Fibroblast of the aortic adventitia (primary cell): ENCODE data around the gene NPC1L1. TPM values are rescaled to one million over a fixed set of nuclear protein-coding genes. Genes with fewer than 3 reads are reported as not detected.

Experiments
- DNase-seq: peaks from one replicate; pipeline ENCODE4 v3.0.0-alpha.2; 2010; ENCODE audit warnings: low read depth
- H3K4me3 ChIP-seq: 2 replicates; pipeline ENCODE4 v1.5.1; 2011; ENCODE audit warnings: low read depth, mild to moderate bottlenecking, control low read depth, low read length, moderate library complexity
- total RNA-seq: library from RNA; depleted of rRNA; stranded (reverse); fragments of >200 nt; gene quantifications from 2 replicates; pipeline ENCODE4 v1.2.3, GENCODE V29; 2012; ENCODE audit warnings: low replicate concordance
- TF ChIP-seq, protein P1 (sequence below): IDR thresholded peaks from 2 replicates; pipeline ENCODE4 v1.5.1; 2011; ENCODE audit warnings: mild to moderate bottlenecking, low read length, control low read depth, inconsistent platforms; ENCODE audit not compliant: insufficient read depth

The NPC1L1 gene
- total RNA-seq, 1 donor = under 0.01 TPM

DNA sequence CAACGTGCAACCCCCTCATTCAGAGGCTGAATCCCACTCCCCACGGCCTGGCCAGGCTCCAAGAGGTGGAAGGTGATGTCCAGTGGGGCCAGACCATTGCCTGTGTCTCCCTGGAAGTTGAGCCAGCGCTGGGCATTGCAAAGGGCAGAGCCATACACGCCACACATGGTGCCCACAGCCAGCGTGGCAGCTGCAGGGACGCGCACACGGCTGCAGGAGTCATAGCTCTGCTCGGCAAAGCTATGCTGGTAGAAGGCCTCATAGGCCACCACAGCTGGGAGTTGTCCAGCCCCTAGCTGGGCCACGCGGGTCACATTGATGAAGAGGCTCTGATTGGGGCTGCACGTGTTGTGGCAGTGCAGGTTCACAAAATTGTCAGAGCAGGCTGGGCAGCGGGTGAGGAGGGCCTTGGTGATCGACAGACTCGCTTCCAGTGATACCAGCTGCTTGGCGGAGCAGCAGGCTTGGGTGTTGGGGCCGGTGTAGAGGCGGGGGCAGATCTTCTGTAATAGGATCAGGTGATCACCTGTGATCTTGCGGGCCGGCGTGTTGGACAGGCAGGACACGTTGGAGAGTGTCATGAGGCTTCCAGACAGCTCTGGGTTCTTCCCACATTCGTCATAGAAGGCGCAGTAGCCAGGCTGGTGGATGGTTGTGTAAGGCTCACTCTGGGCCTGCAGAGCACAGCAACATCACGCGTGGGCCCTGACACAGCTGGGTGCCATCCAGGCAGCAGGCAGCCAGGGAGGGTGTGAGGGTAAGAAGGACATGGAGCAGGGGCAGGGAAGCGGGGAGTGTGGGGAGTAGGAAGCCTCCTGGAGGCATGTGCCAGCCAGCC lies 1.2 kb downstream of the NPC1L1 start:
- TF ChIP-seq, protein P1, sequence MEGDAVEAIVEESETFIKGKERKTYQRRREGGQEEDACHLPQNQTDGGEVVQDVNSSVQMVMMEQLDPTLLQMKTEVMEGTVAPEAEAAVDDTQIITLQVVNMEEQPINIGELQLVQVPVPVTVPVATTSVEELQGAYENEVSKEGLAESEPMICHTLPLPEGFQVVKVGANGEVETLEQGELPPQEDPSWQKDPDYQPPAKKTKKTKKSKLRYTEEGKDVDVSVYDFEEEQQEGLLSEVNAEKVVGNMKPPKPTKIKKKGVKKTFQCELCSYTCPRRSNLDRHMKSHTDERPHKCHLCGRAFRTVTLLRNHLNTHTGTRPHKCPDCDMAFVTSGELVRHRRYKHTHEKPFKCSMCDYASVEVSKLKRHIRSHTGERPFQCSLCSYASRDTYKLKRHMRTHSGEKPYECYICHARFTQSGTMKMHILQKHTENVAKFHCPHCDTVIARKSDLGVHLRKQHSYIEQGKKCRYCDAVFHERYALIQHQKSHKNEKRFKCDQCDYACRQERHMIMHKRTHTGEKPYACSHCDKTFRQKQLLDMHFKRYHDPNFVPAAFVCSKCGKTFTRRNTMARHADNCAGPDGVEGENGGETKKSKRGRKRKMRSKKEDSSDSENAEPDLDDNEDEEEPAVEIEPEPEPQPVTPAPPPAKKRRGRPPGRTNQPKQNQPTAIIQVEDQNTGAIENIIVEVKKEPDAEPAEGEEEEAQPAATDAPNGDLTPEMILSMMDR = no peak
- no peak overlapping the region for H3K4me3 ChIP-seq
- DNase-seq = no peak

DNA sequence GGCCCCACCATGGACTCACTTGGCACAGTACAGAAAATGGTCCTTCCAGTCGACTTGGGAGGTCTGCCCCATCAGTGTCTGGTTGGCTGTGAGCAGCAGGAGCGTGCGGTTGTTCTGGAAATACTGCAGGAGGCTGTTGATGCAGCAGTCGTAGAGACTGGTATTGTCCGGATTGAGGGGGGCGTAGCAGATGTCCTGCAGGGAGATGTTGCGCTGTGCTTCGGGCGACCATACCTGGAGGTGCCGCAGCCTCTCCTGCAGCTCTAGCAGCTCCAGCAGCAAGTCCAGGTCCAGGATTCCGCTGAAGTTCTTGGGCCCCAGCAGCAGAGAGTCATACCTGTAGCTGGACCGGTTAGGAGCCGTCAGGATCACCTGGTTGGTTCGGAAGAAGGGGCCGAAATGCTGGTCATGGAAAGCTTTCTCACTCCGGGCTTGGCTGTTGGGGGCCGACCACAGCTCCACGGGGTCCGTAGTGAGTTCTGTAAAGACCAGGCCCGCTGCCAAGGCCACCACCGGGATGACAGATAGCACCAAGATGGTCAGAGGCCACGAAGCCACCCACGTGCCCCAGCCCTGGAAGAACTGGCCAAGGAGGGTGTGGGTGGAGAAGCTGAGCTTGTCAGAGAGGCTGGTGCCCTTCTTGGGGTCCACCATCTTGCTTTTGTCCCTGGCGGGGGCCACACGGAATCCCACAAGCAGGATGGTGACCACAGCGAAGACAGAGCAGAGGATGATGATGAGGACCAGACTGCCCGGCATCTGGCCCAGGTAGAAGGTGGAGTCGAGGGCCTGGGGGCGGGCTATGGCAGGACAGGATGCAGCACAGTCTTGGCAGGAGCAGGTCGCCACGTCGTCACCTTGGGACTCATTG lies 2.1 kb downstream of the NPC1L1 start:
- TF ChIP-seq, protein P1 = no peak
- no peak for DNase-seq
- no peak overlapping the region for H3K4me3 ChIP-seq

DNA sequence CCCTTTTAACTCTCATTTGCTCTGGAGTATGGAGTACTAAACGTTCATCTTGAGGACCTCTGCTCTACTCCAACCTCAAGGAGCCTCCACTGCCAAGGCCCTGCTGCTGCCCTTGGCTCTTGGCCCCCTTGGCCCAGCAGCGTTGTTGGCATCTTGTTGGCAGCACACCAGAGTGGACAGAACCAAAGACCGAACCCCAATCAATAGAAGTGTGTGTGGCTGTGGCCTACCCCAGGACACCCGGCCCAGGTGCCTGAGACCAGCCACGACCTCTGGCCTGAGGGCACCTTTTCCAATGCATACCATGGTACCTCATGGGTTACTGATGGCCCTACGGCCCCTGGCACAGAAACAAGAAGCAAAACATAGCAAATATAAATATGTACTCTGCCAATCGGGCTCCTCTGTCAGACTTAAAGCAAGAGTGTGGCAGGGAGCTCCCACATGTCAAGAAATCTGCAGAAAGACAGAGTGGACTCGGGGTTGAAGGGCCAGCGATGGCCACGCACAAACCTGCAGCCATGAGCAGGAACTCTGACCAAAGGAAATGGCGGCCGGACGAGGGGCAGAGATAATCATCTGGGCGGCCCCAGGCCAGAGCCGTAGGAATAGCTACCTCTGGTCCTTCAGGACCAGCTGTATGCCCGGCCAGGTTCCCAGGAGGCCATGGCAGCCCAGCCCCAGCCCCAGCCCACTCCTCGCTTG lies 2.9 kb downstream of the NPC1L1 start:
- TF ChIP-seq, protein P1 = no peak
- DNase-seq = no peak

DNA sequence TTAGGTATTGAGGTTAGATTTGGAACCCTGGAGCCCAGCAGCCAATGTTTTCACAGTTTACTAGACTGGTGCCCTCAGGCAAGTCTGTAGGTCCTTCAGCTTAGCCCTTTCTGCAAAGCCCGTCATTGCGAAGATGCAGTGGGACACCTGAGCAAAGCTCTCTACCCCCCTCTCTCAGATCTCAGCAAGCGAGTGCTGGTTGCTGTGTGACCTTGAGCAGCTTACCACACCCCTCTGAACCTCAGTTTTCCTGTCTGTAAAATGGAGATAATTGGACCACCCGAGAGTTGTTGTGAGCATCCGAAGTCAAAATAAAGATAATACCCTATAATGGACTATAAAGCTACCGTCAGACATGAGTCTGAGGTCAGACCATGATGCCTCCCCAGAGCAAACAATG lies 3.7 kb downstream of the NPC1L1 start:
- TF ChIP-seq, protein P1 = no peak
- H3K4me3 ChIP-seq = no peak overlapping the region
- no peak for DNase-seq

More for the DNA sequence above, 2.9 kb downstream of the NPC1L1 start:
- H3K4me3 ChIP-seq = no peak overlapping the region

DNA sequence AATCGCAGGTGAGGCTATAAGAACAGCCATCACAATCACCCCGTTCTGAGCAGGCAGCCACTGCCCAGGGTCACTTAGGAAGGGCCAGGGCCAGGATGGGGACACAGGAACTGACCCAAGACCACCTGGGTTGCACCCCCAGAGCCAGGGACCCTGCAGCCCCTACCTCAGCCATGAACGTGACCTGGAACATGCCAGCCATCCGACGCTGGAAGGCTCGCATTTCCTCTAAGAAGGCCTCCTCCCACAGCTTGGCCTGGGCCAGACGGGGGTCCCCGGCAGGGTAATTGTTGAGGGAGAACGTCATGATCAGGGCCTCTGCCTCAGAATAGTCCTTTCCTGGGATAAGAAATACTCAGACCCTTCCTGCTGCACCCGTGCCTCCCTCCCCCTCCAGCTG lies 5.0 kb downstream of the NPC1L1 start:
- no peak overlapping the region for H3K4me3 ChIP-seq
- DNase-seq = no peak
- TF ChIP-seq, protein P1 = no peak

DNA sequence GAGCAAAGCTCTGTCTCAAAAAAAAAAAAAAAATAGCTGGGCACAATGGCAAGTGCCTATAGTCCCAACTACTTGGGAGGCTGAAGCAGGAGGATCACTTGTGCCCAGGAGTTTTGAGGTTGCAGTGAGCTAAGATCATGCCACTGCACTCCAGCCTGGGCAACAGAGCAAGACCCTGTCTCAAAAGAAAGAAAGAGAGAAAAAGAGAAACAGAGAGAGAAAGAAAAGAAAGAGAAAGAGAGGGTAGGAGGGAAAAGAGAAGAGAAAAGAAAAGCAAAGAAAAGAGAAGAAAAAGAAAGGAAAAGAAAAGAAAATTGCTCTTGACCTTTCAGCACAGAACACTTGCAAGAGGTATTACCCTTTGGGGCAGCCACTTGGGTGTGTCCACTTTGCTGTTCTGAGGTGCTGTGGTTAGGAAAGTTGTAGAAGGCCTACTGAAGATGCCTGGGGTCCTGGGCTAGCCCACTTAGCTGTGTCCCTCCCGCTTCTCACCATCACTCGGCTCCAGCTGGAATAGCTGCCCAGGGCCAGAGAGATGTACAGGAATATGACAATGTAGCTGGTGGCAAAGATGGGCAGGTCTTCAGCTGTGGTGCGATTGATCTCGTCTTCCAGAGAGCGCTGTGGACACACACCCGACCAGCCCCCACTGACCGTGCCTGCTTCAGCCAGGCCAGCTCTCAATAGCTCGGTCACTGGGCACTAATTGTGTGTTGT lies 5.6 kb downstream of the NPC1L1 start:
- DNase-seq = no peak
- no peak overlapping the region for H3K4me3 ChIP-seq
- TF ChIP-seq, protein P1 = no peak
